HEK293 (cell line): ENCODE data around the gene ARHGAP24.

ENCODE experiments used
- KLF16 ChIP-seq: fragments of 450-650 bp; formaldehyde crosslinking; IDR thresholded peaks from 2 replicates; pipeline ENCODE4 v1.5.1; 2017; ENCODE audit warnings: missing biosample characterization, missing genetic modification characterization
- ZBTB17 ChIP-seq: fragments of 450-650 bp; formaldehyde crosslinking; IDR thresholded peaks from 2 replicates; pipeline ENCODE4 v1.5.1; 2016; ENCODE audit warnings: missing biosample characterization, missing genetic modification characterization
- ZBTB20 ChIP-seq: fragments of 450-650 bp; formaldehyde crosslinking; IDR thresholded peaks from 2 replicates; pipeline ENCODE4 v1.5.1; 2016; ENCODE audit warnings: missing biosample characterization, missing genetic modification characterization
- ZNF23 ChIP-seq: fragments of 450-650 bp; formaldehyde crosslinking; IDR thresholded peaks from 2 replicates; pipeline ENCODE4 v1.5.1; 2016; ENCODE audit warnings: missing biosample characterization, missing genetic modification characterization, borderline replicate concordance
- TF ChIP-seq, protein P1 (sequence below): fragments of 450-650 bp; formaldehyde crosslinking; IDR thresholded peaks from 2 replicates; pipeline ENCODE4 v1.5.1; 2016; ENCODE audit warnings: missing biosample characterization, missing genetic modification characterization

DNA sequence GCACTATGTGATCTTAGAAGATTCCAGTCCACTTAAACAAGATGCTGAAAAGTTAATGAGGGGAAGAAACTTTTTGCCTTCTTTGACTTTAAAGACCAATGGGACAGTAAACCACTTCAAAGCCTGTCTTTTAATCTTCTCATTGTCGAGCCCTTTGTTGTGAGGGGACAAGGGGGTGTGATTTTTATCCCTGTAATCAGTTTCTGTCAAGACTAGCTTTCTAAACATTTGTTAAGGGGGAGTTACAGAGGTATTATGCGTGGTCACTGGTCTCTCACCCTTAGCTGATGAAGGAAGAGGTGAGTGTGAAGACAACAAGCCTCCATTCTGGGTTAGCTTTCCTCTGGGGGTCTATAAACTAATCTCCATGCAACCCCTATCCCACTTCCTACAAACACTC is 409.3 kb downstream of the ARHGAP24 start:
- TF ChIP-seq, protein P1, sequence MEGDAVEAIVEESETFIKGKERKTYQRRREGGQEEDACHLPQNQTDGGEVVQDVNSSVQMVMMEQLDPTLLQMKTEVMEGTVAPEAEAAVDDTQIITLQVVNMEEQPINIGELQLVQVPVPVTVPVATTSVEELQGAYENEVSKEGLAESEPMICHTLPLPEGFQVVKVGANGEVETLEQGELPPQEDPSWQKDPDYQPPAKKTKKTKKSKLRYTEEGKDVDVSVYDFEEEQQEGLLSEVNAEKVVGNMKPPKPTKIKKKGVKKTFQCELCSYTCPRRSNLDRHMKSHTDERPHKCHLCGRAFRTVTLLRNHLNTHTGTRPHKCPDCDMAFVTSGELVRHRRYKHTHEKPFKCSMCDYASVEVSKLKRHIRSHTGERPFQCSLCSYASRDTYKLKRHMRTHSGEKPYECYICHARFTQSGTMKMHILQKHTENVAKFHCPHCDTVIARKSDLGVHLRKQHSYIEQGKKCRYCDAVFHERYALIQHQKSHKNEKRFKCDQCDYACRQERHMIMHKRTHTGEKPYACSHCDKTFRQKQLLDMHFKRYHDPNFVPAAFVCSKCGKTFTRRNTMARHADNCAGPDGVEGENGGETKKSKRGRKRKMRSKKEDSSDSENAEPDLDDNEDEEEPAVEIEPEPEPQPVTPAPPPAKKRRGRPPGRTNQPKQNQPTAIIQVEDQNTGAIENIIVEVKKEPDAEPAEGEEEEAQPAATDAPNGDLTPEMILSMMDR (tag by site-specific recombination) = no peak
- no peak for TF ChIP-seq KLF16
- no peak for TF ChIP-seq ZBTB20 (tag by site-specific recombination)
- TF ChIP-seq ZBTB17 = no peak
- TF ChIP-seq ZNF23 (tag by site-specific recombination) = no peak
